Cardiac fibroblast (primary cell): Measurements from ENCODE around the gene KCNH1.

ENCODE experiments used
- DNase-seq, 2 donors: peaks; one replicate each; pipeline versions ENCODE4 v3.0.0 to v3.0.0-alpha.2; 2010; ENCODE audit warnings: low read depth in 2 of 2
- H3K4me3 ChIP-seq, 2 donors: replicated peaks in 1 of 2; 1 replicate in 1 of 2; 2 replicates in 1 of 2; pipeline ENCODE4 v1.5.1; 2011; ENCODE audit warnings: low read depth in 2 of 2, low read length in 2 of 2, mild to moderate bottlenecking in 2 of 2, moderate library complexity in 1 of 2
- CTCF ChIP-seq: IDR thresholded peaks from one replicate; pipeline ENCODE4 v1.5.1; 2011; ENCODE audit warnings: low read depth, mild to moderate bottlenecking, low read length, inconsistent platforms

Gene KCNH1

GRCh38 chr1:210822241-210822640 lies 311.7 kb downstream of the KCNH1 start:
- no peak for TF ChIP-seq CTCF
- H3K4me3 ChIP-seq: no peak overlapping the region
- no peak for DNase-seq

GRCh38 chr1:210821615-210822014 lies 312.3 kb downstream of the KCNH1 start:
- TF ChIP-seq CTCF: no peak
- H3K4me3 ChIP-seq: no peak overlapping the region
- DNase-seq: no peak

GRCh38 chr1:210819266-210819665 lies 314.7 kb downstream of the KCNH1 start:
- no peak for DNase-seq
- TF ChIP-seq CTCF: no peak

GRCh38 chr1:210817385-210818275 lies 316.3 kb downstream of the KCNH1 start:
- no peak overlapping the region for H3K4me3 ChIP-seq
- TF ChIP-seq CTCF: no peak
- no peak for DNase-seq

More at GRCh38 chr1:210819266-210819665, 314.7 kb downstream of the KCNH1 start:
- no peak overlapping the region for H3K4me3 ChIP-seq

DNA sequence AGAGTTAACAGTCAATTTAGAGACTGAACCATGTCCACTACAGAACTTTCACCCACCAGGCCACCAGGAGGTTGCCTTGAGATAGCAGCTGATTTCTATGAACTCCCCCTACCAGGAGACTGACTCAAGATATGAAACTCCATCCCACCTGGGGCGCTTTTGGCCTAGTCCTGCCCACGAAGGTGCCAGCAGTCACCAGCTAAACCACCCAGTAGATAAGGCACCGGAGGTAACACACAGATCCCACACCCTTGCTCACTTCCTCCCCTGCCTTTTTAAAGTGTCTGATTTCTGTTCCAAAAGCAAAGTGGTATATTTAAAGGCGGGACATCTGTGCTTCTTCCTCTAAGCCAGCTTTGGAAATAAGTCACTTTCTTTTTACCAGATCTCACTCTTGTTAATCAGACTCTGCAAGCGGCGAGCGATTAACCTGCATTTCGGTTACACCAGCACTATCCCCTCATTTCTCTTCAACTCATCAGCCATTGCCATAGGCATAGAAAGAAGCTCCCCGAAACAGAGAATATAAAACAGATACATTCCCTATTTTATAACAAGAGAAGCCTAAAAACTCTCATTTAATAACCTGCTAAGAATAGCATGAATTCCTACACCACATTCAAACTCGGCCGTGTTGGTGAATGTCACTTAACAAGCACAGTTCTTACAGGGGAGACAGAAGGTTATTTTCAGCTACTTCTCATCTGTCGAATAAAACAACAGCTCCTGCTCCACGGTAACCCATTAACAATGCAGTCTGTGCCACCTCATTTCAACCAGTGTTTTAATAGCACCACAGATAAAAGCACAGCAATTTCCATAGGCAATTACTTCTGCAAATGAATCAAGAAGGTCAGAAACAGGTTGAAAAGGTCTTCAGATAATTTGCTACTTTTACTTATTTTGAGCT lies 318.1 kb downstream of the KCNH1 start:
- no peak for DNase-seq
- no peak overlapping the region for H3K4me3 ChIP-seq
- no peak for TF ChIP-seq CTCF

DNA sequence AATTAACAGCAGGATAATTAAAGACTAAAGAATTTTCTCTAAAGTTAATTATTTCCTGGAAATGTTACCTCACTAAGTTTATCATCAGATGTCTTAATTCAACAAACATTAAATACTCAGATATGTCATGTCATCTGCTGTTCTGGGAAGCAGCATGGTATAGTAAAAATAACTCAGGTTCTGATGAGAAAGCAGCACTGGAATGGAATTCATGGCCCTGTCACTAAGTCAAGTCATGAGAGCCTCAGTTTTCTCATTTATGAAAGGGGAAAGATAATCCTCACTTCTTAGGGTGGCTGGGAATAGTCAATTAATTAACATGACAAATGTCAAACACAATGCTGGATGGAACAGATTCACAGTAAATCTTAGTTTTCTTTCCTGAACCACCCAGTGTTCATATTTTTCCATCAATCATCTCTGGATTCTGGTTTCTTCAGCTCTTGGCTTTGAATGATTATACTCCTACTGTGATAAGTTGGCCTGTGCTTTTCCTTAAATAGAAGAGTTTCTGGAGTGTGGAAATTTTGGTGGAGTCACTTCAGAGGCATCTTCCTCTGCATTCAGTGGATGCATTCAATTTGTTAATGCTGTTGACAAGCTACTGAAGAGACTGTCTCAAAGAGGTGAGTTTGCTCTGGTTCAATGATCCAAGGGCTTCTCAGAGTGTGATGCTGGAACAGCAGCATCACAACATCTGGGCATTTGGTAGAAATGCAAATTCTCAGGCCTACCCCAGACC lies 319.4 kb downstream of the KCNH1 start:
- no peak for TF ChIP-seq CTCF
- no peak for DNase-seq

More for the DNA sequence above, 319.4 kb downstream of the KCNH1 start:
- H3K4me3 ChIP-seq: no peak overlapping the region
